Measurements from ENCODE around the gene MSTN.

Gene MSTN

DNA sequence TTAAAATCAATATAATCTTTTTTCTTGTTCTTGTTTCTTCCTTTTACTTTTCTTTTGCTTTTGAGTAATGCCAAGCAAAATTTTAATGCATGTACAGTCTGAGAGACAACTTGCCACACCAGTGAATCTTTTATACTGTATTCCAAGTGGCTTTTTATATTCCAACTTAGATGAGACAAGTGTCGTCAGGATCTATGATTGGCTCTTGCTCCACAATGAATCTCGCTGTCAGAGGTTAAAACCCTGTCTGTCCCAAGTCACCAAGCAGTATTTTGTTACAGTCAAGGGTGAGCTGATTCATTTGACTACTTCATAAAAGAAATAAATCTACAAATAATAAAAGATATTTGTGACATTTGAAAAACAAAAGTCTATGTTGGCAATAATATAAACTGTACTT, at the start of gene MSTN:
Gene MSTN, minus strand, starts transcription at position 129 of the 400 bp plus-strand sequence. CDS start 133 bp downstream, outside the sequence.
- DNase-seq (ENCODE audit: low read depth in 4 of 4, low spot score in 1 of 4): no peak

DNA sequence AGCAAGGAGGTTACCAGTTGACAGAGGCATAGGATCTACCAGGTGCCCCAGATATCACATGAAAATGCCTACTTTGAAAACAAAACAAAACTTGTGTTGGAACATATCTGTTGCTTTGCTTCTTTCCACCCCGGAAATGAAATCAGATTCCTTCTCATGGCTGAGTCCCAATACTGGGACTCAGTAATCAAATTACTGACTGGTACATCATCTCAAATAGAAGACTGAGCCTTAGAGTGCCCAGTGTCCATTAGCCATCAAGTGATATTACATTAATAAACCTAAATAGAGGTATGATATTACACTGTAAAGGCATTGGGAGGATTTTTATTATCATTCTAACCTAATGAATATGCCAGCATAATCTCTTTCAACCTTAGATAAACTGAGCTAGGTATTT, 48.6 kb upstream of the MSTN start:
- no peak for DNase-seq (ENCODE audit: low read depth in 4 of 4, low spot score in 1 of 4)

GRCh38 chr2:190110699-190111098, 48.2 kb upstream of the MSTN start:
- no peak for DNase-seq (ENCODE audit: low read depth in 4 of 4, low spot score in 1 of 4)

GRCh38 chr2:190110131-190110530, 47.6 kb upstream of the MSTN start:
- DNase-seq (ENCODE audit: low read depth in 4 of 4, low spot score in 1 of 4): no peak

DNA sequence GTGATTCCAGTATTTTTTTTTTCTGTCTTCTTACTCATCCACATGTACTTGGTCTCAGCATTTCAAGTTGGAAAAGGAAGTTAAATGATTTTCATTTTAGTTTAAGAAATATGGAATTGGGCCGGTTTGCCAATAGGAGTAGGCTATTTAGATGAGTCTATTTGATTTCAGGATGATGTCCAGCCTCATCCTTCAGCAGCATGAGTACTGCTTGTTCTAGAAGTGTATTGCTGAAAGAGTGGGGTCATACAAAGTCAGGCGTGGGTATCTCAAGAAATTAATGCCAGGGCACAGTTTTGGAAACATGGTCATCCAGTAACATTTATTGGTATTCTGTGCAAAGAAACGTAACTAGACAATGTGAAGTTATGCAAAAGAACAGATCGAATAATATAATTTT, 44.9 kb upstream of the MSTN start:
- no peak for DNase-seq (ENCODE audit: low read depth in 4 of 4, low spot score in 1 of 4)

DNA sequence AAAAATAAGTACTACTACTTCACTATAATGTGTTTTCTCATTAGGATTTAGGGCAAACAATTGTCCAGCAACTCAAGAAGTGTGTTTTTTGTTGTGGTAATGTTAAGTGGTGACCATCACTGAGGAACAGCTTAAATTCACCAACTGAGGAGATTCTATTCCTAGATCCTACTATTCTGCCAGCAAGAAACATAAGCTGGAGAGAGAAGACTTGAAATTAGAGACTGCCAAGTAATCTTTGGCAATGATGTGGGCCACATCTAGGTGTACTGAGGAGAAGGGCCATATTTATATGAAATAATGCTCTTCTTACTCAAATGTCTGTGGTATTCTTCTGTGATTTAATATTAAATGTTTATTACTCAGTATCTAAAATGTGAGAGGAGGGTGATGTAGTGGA, 44.3 kb upstream of the MSTN start:
- no peak for DNase-seq (ENCODE audit: low read depth in 4 of 4, low spot score in 1 of 4)

DNA sequence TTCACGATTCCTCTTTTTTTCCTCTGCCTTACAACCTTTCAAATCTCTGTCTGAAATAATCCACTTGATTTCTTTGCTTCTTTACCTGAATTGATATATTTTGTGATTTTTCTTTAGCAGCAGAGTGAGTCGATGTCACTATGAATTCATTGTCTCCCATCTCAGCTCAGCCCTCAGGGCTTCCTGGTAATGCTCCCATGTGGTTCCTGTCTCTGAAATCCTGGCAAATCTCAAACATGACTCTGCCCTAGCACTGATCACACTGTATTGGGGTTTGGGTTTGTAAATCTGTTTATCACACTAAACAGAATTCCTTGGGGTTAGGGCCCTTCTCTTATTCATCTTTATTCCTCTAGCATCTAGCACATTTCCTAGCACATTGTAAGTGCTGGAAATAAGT, 43.0 kb upstream of the MSTN start:
- no peak for DNase-seq (ENCODE audit: low read depth in 4 of 4, low spot score in 1 of 4)

DNA sequence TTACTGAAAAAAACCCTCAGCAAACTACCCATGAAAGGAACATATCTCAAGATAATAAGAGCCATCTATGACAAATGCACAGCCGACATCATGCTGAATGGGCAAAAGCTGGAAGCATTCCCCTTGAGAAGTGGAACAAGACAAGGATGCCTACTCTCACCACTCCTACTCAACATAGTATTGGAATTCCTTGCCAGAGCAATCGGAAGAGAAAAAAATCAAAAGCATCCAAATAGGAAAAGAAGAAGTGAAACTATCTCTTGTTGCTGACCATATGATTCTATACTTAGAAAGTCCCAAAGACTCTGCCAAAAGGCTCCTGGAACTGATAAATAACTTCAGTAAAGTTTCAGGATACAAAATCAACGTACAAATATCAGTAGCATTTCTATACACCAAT, 40.6 kb upstream of the MSTN start:
- DNase-seq (ENCODE audit: low read depth in 4 of 4, low spot score in 1 of 4): no peak

DNA sequence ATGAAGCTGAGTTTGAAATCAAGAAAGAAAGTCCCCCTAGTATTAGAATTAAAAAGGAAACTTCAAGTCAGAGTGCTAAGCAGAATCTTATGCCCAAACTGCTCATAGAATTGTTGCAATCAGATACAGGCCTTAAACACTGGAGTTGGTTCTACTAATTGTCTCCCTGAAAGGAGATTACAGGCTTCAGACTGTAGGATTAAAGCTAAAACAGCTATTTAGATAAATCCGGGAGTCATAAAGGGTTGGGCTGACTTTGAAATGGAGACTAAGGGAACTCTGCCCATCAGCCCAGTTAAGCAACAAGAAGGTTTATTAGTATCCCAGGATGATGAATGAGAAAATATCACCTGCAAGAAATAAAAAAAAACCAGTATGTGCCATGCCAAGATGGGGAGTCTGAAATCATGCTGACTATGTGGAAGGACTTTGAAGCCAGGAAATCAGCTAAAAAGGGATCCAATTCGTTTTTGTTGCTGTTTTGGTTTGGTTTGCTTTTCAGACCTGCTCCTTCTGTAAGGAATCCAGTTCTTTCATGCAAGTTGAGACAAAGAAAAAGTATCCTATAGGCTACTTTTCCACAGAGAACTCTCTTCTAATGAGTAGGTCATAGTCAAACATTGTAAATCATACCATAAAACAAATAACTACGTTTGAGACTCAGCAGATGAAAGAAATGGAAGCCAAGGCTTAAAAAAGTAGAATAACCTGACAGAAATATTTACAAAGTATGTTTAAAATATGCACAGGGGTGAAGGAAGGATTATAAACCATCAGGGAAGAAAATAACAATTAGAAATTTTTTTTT, 37.6 kb upstream of the MSTN start:
- no peak for DNase-seq (ENCODE audit: low read depth in 4 of 4, low spot score in 1 of 4)

GRCh38 chr2:190098851-190099250, 36.3 kb upstream of the MSTN start:
- DNase-seq (ENCODE audit: low read depth in 4 of 4, low spot score in 1 of 4): no peak

- no peak for DNase-seq (ENCODE audit: low read depth in 4 of 4, low spot score in 1 of 4)
Observed at GRCh38 chr2:190097115-190097514, 34.6 kb upstream of the MSTN start.

- no peak for DNase-seq (ENCODE audit: low read depth in 4 of 4, low spot score in 1 of 4)
Observed at GRCh38 chr2:190094316-190094871, 31.9 kb upstream of the MSTN start.

DNA sequence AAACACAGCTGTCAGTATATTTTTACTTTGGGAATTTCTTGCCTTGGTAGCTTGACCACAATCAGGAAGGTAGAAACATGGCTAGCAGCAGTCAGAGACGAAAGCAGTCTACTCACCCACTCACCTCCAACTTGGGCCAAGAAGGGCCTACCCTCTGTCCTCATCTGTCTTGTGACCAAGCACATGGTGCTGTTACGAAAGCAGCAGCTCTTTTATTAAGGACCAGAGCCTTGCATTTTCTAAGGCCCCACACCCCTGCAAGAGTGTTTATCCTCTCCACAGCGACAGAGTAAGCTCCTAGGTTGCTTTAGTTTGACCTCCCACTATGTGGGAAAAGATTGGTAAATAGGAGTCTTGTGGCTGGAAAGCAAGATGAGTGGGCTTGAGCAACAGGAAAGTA, 31.3 kb upstream of the MSTN start:
- DNase-seq (ENCODE audit: low read depth in 4 of 4, low spot score in 1 of 4): no peak

- DNase-seq (ENCODE audit: low read depth in 4 of 4, low spot score in 1 of 4): no peak
Observed at GRCh38 chr2:190090148-190090547, 27.6 kb upstream of the MSTN start.

DNA sequence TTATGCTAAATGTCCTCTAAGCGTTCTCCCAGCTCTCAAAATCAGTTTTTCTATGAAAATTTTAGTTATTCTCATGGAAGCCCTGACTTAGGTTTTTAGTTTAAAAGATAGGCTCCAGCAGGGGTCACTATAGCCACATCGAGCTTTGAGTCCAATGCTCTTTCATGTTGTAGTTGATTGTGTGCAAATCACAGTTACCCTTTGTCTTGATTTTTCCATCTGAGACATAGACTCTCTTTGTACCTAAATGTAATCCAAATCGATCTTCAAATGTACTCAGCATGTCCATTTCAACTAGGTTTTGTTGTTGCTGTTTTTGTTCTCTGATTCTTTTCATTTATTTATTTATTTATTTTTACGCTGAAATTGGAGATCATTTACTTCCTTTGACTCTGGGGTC, 26.4 kb upstream of the MSTN start:
- DNase-seq (ENCODE audit: low read depth in 4 of 4, low spot score in 1 of 4): peak; percentile 4 to 23 (median 10)

- DNase-seq (ENCODE audit: low read depth in 4 of 4, low spot score in 1 of 4): no peak
Observed at GRCh38 chr2:190084704-190085103, 22.2 kb upstream of the MSTN start.

- DNase-seq (ENCODE audit: low read depth in 4 of 4, low spot score in 1 of 4): no peak
Observed at GRCh38 chr2:190082118-190082517, 19.6 kb upstream of the MSTN start.

GRCh38 chr2:190080527-190081049, 18.1 kb upstream of the MSTN start:
- no peak for DNase-seq (ENCODE audit: low read depth in 4 of 4, low spot score in 1 of 4)

DNA sequence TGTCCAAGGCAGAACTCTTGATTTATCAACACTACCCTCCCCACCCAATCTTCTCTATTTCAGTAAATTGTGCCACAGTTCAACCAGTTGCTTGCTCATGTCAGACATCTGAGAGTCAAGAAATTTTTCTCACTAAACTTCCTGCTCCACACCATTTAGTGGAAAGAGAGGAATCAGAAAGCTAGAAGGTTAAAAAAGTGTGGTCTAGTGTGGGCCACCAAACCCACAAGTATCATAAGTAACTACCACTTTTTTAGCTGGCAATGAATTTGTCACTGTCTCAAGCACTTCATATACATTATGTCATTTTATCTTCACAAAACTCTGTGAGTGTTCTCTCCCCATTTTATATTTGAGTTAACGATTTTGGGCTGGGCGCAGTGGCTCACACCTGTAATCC, 16.6 kb upstream of the MSTN start:
- no peak for DNase-seq (ENCODE audit: low read depth in 4 of 4, low spot score in 1 of 4)

GRCh38 chr2:190075623-190076022, 13.1 kb upstream of the MSTN start:
- no peak for DNase-seq (ENCODE audit: low read depth in 4 of 4, low spot score in 1 of 4)

DNA sequence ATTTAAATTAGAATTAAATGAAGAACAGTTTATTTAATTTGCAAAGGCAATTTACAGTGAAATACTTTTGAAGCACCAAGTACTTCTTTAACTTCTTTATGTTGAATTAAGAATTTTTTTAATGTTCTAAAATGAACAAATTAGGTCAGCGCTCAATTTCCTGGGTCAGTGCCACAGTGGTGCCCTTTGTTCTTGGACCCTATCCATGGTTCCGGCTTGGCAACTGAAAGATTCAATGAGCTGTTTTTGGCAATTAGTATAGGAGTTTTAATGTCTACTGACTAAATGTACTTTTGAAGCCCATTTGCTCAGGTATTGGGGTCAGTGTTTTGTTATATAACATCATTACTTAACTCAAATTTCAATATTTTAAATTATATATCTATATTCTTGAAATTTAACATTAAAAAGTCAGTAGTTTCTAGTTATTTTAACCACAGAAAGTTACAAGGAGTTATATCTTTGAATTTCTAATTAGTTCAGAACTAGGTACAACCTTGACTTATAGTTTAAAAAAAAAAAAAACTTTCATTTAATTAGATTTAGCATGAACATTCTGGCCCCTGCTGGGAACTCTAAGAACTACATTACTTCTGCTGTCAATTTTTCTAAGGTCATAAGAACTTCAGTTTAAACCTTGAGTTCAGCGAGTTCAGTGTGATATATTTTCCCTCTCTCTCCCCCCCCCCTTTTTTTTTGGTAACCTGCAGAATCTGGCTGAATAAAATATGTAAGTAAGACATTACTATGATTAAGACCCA, 7.6 kb upstream of the MSTN start:
- peak in 1 of 4 experiments; percentile 3 for DNase-seq (ENCODE audit: low read depth in 4 of 4, low spot score in 1 of 4)

- DNase-seq (ENCODE audit: low read depth in 4 of 4, low spot score in 1 of 4): no peak
Observed at GRCh38 chr2:190068764-190069163, 6.2 kb upstream of the MSTN start.

Data from stimulated activated CD4-positive, alpha-beta T cell treated with anti-CD3 and anti-CD28 coated beads, Interleukin-1b, Interleukin-23, amount 100 ng/mL, for 24 hours (primary cell).